Transverse colon (tissue), 4 donors: Measurements from ENCODE around the gene GJA1. TPM values are rescaled to one million over a fixed set of nuclear protein-coding genes. Genes with fewer than 3 reads are reported as not detected.

ENCODE experiments used
- DNase-seq: peaks from one replicate; pipeline ENCODE4 v3.0.0-alpha.2; 2019
- H3K27ac ChIP-seq, 4 donors: fragments of 200-600 bp; sonication (generic); 2 replicates each; pipeline ENCODE4 v1.5.1; 2016 to 2018; ENCODE audit warnings: inconsistent platforms in 4 of 4
- H3K27me3 ChIP-seq: fragments of 200-600 bp; sonication (generic); 2 replicates; pipeline ENCODE4 v1.5.1; 2017; ENCODE audit warnings: inconsistent platforms
- H3K36me3 ChIP-seq, 4 donors: fragments of 200-600 bp; sonication (generic); 2 replicates each; pipeline ENCODE4 v1.5.1; 2017 to 2019; ENCODE audit warnings: inconsistent platforms in 4 of 4
- H3K4me1 ChIP-seq, 4 donors: fragments of 200-600 bp; sonication (generic); 2 replicates each; pipeline ENCODE4 v1.5.1; 2017 to 2020; ENCODE audit warnings: inconsistent platforms in 4 of 4
- H3K4me3 ChIP-seq, 4 donors: fragments of 200-600 bp; sonication (generic); 1 replicate in 1 of 4; 2 replicates in 3 of 4; pipeline versions ENCODE4 v1.5.1 to v1.6.1; 2017 to 2019; ENCODE audit warnings: inconsistent platforms in 4 of 4
- H3K9me3 ChIP-seq, 2 donors: fragments of 200-600 bp; sonication (generic); 2 replicates each; pipeline ENCODE4 v1.5.1; 2017 to 2019; ENCODE audit warnings: inconsistent platforms in 2 of 2
- CTCF ChIP-seq, 5 experiments: fragments of 200-600 bp in 3 of 5; fragments of 450-650 bp in 2 of 5; sonication (generic) in 3 of 5; IDR thresholded peaks; 1 replicate in 2 of 5; 2 replicates in 3 of 5; pipeline ENCODE4 v1.5.1; 2016 to 2017; ENCODE audit warnings: antibody characterized with exemption in 5 of 5, inconsistent platforms in 3 of 5, mild to moderate bottlenecking in 2 of 5, moderate library complexity in 1 of 5
- EP300 ChIP-seq: sonication (generic); formaldehyde crosslinking; IDR thresholded peaks from one replicate; pipeline ENCODE4 v1.6.1; 2017; ENCODE audit warnings: antibody characterized with exemption, low read depth
- POLR2A ChIP-seq: fragments of 450-650 bp; IDR thresholded peaks from one replicate; pipeline ENCODE4 v1.6.1; 2016; ENCODE audit warnings: antibody characterized with exemption, mild to moderate bottlenecking, moderate library complexity
- POLR2AphosphoS5 ChIP-seq, 3 donors: sonication (generic); formaldehyde crosslinking; IDR thresholded peaks; one replicate each; pipeline ENCODE4 v1.6.1; 2016; ENCODE audit warnings: antibody characterized with exemption in 3 of 3
- WGBS, 2 donors: methylation state at CpG; one replicate each; pipeline ENCODE4 v1.1.5; 2018; ENCODE audit warnings: low coverage in 1 of 2; 5-methylcytosine and 5-hydroxymethylcytosine counted together
- in situ Hi-C, 4 donors: fragments of 200-750 bp; cut with MboI; loops; one replicate each; pipeline versions ENCODE4 v1.15.0 to v1.15.1; 2017; ENCODE audit warnings: low sequenced_read_pairs in 3 of 4, low pct_ligation_motif_present in 1 of 4, low pct_unique_long_range_greater_than_20kb in 1 of 4
- intact Hi-C: fragments of 100-400 bp; cut with DNase I; formaldehyde crosslinking; loops from one replicate; pipeline ENCODE4 v1.15.1; 2023; ENCODE audit warnings: low total_unique reads
- total RNA-seq, 4 donors: library from RNA; depleted of rRNA; stranded (reverse); fragments of >200 nt; gene quantifications; one replicate each; pipeline ENCODE4 v1.1.0, GENCODE V29; 2016

The GJA1 gene
- total RNA-seq, 4 donors from 2014 or later, result 3.5 to 12.2 (median 7.8) TPM

- DNase-seq, result no peak
- no peaks in the 10 kb centered on the region for H3K27me3 ChIP-seq
- H3K4me3 ChIP-seq, result no peak overlapping the region
- peaks cover 0 to 4% (median 2%) of the 10 kb centered on the region in 4 donors for H3K4me1 ChIP-seq
- 69 to 100% methylated on average over 3 to 9 of the region's 9 CpGs for WGBS, 2 donors
- intact Hi-C loops (no loop called here), in situ Hi-C loops (loop anchor here in 2 of 4 donors (25.0 kb wide), 1 partner anchor 343 kb away; no protein-coding TSS in a partner anchor)
- no peak overlapping the region for H3K27ac ChIP-seq
- TF ChIP-seq POLR2A (no peak), EP300 (no peak), POLR2AphosphoS5 (IDR thresholded peaks at IDR 0.05) (no peak), CTCF (IDR thresholded peaks at IDR 0.05) (no peak)
- no peaks in the 10 kb centered on the region for H3K36me3 ChIP-seq
- no peaks in the 10 kb centered on the region for H3K9me3 ChIP-seq
These were observed 30.1 kb upstream of the GJA1 start for GRCh38 chr6:121405306-121405705.

GRCh38 chr6:121408321-121408720, 27.1 kb upstream of the GJA1 start:
- intact Hi-C loops (no loop called here), in situ Hi-C loops (loop anchor here in 2 of 4 donors (25.0 kb wide), 1 partner anchor 346 kb away; no protein-coding TSS in a partner anchor)
- no peak for TF ChIP-seq POLR2A
- no peak for TF ChIP-seq EP300
- TF ChIP-seq CTCF (IDR thresholded peaks at IDR 0.05), result no peak
- TF ChIP-seq POLR2AphosphoS5 (IDR thresholded peaks at IDR 0.05), result no peak
- Histone ChIP-seq H3K4me3 (no peak overlapping the region), H3K4me1 (no peaks in the 10 kb centered on the region), H3K36me3 (no peaks in the 10 kb centered on the region), H3K27ac (no peak overlapping the region), H3K9me3 (no peaks in the 10 kb centered on the region), H3K27me3 (no peaks in the 10 kb centered on the region)
- no peak for DNase-seq
- WGBS, 2 donors, result 89 to 93% methylated on average over 3 to 19 of the region's 19 CpGs

- intact Hi-C loops (loop anchor here (10.0 kb wide), 1 partner anchor 771 kb away; no protein-coding TSS in a partner anchor), in situ Hi-C loops (loop anchor here in 2 of 4 donors (25.0 kb wide), 1 partner anchor 352 kb away; no protein-coding TSS in a partner anchor)
- Histone ChIP-seq H3K27ac (no peak overlapping the region), H3K36me3 (no peaks in the 10 kb centered on the region), H3K4me1 (no peaks in the 10 kb centered on the region), H3K4me3 (no peak overlapping the region), H3K27me3 (no peaks in the 10 kb centered on the region), H3K9me3 (no peaks in the 10 kb centered on the region)
- TF ChIP-seq POLR2AphosphoS5 (IDR thresholded peaks at IDR 0.05), result no peak
- TF ChIP-seq POLR2A, result no peak
- no peak for TF ChIP-seq EP300
- TF ChIP-seq CTCF (IDR thresholded peaks at IDR 0.05), result no peak
- DNase-seq, result no peak
- 68 to 78% methylated on average over 2 of the region's 2 CpGs for WGBS, 2 donors
These were observed 21.6 kb upstream of the GJA1 start for GRCh38 chr6:121413879-121414278.

GRCh38 chr6:121418346-121418745, 17.1 kb upstream of the GJA1 start:
- TF ChIP-seq EP300, result no peak
- TF ChIP-seq POLR2AphosphoS5 (IDR thresholded peaks at IDR 0.05), result no peak
- TF ChIP-seq POLR2A, result no peak
- no peak for TF ChIP-seq CTCF (IDR thresholded peaks at IDR 0.05)
- H3K4me1 ChIP-seq, result no peaks in the 10 kb centered on the region
- WGBS, 2 donors, result 91 to 92% methylated on average over 4 of the region's 4 CpGs
- no peaks in the 10 kb centered on the region for H3K9me3 ChIP-seq
- no peak overlapping the region for H3K4me3 ChIP-seq
- no peak for DNase-seq
- in situ Hi-C loops (loop anchor here in 2 of 4 donors (25.0 kb wide), 1 partner anchor 356 kb away; no protein-coding TSS in a partner anchor), intact Hi-C loops (loop anchor here (10.0 kb wide), 1 partner anchor 766 kb away; no protein-coding TSS in a partner anchor)
- H3K27ac ChIP-seq, result no peak overlapping the region
- no peaks in the 10 kb centered on the region for H3K27me3 ChIP-seq
- no peaks in the 10 kb centered on the region for H3K36me3 ChIP-seq
